Breast epithelium (tissue), 3 donors: Measurements from ENCODE around the gene CDC14B.

Source experiments
- CTCF ChIP-seq, 3 donors: fragments of 450-650 bp; IDR thresholded peaks; one replicate each; pipeline ENCODE4 v1.5.1; 2016 to 2017; ENCODE audit warnings: antibody characterized with exemption in 3 of 3, mild to moderate bottlenecking in 3 of 3, moderate library complexity in 3 of 3
- POLR2A ChIP-seq: fragments of 450-650 bp; IDR thresholded peaks from one replicate; pipeline ENCODE4 v1.6.1; 2016; ENCODE audit warnings: antibody characterized with exemption, mild to moderate bottlenecking, moderate library complexity
- POLR2AphosphoS5 ChIP-seq, 3 donors: sonication (generic); formaldehyde crosslinking; IDR thresholded peaks; one replicate each; pipeline ENCODE4 v1.6.1; 2017; ENCODE audit warnings: antibody characterized with exemption in 3 of 3

- TF ChIP-seq CTCF (IDR thresholded peaks at IDR 0.05), result no peak
- TF ChIP-seq POLR2A, result no peak
- no peak for TF ChIP-seq POLR2AphosphoS5 (IDR thresholded peaks at IDR 0.05)
Observed at GRCh38 chr9:96450613-96451528, 168.8 kb downstream of the CDC14B start.
